Measurements from ENCODE around the gene ISCA2.
"Not testable (repeated sequence)": the region's sequence is repeated elsewhere in the genome, so short reads cannot be mapped to it uniquely, and the experiment has no call there.

ISCA2 gene, protein sequence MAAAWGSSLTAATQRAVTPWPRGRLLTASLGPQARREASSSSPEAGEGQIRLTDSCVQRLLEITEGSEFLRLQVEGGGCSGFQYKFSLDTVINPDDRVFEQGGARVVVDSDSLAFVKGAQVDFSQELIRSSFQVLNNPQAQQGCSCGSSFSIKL

GRCh38 chr14:74493343-74494261 lies at the start of gene ISCA2:
Gene ISCA2, plus strand, starts transcription at chr14:74493765. Its CDS starts 10 bp downstream, at chr14:74493775.
- peak; percentile 88 for DNase-seq

DNA sequence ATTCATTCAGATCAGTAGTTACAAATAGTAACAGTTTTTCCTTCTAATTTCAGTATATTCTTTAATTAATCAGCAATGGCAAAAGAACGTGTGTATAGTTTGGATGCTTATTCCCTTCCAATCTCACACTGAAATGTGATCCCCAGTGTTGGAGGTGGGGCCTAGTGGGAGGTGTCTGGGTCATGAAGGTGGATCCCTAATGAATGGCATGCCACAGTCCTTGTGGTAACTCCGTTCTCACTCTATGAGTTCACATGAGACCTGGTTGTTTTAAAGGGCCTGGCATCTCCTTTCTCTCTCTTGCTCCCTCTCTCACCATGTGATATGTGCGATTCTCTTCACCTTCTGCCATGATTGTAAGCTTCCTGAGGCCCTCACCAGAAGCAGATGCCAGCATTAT lies 48.7 kb upstream of the ISCA2 start:
- no peak for DNase-seq

GRCh38 chr14:74454397-74454796 lies 39.2 kb upstream of the ISCA2 start:
- not testable (repeated sequence) for DNase-seq

DNA sequence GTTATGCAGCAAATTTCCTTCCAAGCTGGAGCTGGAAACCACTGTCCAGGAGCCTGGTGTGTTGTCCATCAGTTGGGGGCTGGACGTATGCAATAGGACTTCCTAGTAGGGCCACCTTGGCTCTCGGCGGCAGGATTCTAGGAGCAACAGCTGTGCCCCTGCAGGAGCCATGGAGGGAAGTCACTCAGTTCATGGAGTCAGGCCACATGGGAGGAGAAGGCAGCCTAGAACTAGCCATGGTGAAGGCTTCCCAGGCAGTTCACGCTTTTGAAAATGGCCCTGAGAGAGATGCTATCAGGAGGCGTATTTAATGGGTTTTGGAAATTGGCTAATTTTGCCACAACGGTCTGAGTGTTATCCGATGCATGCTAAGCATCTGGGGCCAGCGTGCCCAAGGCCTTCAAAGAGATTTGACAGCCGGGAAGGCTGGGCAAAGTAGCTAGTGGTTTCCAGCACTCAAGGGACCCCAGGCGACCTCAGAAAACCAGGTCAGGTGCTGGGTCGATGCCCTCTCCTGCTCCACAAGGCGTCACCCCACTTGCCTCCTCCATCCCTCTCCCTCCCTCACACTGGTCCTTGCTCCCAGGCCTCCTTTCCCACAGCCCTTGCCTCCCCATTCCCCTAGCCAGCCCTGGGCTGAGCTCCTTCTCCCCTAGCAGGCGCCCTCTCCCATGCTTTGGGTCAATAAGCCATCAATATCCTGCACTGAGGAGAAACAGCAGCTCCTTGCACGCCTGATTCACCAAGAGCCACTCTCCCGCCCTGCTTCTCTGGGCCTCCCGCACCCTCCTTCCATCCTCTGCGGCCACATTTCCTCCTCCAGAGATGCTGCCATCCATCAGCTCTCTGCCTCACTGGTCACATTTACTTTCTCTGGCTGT lies 36.6 kb upstream of the ISCA2 start:
- no peak for DNase-seq

GRCh38 chr14:74457565-74457895 lies 36.0 kb upstream of the ISCA2 start:
- DNase-seq: no peak

GRCh38 chr14:74459289-74459946 lies 34.1 kb upstream of the ISCA2 start:
- DNase-seq: no peak

DNA sequence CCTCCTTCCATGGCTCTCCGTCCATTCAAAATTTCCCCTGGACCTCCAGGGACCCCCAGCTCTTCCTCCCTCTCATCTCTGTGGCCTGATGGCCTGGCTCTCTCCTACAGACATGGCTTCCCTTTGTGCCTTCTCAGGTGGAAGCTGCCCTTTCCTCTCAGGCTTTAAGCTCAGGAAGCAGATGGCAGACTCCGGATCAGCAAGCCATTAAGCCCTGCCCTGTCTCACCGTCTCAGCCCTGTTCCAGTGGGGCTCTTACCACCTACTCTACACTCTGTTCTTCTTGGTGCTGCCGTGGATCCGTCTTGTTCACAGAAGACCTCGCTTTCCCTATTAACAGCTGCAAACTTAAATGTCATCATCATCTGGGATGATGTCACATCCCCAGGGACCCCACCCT lies 33.6 kb upstream of the ISCA2 start:
- no peak for DNase-seq

DNA sequence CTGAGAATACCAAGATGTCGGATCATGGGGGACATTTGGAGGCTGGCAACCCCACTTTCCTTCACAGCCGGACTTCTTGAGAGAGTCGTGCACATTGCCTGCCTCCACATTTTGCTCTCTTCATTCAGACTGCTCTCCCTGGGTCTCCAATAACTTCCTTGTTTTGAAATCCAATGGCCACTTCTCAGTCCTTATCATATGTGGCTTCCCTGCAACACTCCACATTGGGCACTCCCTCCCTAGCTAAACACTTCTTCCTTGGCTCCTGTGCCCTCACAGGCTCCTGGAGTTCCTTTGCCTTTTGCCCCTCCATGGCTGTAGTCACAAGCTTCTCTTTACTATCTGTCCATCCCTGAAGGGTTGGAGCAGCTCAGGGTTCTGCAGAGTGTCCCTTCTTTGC lies 30.6 kb upstream of the ISCA2 start:
- no peak for DNase-seq

DNA sequence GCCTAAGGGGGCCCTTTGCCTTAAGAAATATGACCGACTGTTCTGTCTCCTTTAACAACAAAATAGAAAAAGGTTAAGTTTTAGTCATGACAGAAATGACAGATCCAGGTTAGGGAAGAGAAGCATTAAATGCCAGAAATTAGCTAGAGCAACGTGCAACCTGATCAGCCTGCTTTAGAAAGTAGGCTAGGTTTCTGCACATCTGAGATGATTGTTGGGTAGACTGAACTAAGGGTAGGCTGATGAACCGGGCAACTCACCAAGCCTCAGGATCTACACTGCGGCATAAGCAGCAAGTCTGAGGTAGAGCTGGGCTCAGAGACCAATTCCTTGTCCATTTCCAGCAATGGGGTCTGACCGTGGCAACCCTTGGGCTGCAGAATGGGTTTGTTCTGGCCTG lies 29.9 kb upstream of the ISCA2 start:
- DNase-seq: no peak

DNA sequence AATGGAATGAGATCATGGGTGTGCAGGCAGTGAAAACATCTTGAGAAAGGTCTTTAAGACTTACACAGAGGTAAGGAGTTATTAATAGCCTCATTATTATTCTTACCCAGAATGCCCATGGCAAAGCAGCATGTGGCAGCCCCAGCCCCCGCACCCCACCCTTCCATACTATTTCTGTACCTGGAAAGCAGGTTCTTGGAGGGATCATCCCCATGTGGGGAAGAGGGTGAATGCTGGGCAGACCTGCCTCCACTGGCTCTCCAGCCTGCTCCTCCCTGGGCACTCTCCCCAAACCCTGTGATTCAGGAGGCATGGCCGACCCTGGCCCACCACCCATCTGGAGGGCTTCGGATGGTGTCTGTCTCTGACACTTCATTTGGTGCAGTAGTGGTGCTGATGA lies 28.8 kb upstream of the ISCA2 start:
- DNase-seq: no peak

- DNase-seq: no peak
These were observed 28.2 kb upstream of the ISCA2 start for GRCh38 chr14:74465335-74465734.

DNA sequence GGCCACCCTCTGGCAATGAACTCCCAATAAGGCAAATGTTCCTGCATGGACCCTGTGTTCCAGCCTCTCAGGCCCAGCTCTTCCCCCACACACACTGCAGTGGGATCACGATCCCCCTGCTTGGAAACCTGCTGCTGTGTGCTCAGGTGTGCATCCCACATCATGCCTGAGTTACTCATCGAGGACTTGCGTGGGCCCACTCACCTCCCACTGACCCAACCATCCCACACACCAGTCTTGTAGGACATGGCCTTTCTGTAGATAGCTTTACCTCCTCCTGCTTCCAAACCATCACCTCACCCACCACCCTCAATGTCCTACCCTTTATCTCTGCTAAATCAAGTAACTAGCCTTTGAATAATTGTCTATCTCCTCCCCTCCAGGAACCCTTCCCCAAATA lies 25.1 kb upstream of the ISCA2 start:
- DNase-seq: no peak

GRCh38 chr14:74469548-74470518 lies 23.7 kb upstream of the ISCA2 start:
- no peak for DNase-seq

- DNase-seq: no peak
These were observed 21.0 kb upstream of the ISCA2 start for GRCh38 chr14:74472601-74473000.

DNA sequence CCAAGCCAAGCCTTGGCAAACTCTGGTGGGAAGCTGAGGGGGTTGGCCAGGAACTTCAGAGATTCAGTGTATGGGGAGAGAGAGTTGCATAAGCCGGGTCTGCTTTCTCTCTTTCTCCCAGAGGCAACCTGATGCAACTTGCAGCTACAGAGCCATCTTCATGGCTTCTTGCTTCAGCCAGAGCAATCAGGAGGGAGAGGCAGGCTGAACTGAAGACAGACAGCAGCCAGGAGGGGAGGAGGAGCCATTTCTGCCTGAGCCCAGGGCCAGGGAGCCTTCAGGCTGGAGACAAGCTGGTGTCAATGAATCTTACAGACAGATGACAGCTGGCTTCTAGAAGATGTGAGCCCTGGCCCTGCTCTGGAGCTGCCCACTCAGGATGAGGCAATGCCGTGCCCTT lies 19.2 kb upstream of the ISCA2 start:
- DNase-seq: no peak

- no peak for DNase-seq
These were observed 17.9 kb upstream of the ISCA2 start for GRCh38 chr14:74475678-74476077.

DNA sequence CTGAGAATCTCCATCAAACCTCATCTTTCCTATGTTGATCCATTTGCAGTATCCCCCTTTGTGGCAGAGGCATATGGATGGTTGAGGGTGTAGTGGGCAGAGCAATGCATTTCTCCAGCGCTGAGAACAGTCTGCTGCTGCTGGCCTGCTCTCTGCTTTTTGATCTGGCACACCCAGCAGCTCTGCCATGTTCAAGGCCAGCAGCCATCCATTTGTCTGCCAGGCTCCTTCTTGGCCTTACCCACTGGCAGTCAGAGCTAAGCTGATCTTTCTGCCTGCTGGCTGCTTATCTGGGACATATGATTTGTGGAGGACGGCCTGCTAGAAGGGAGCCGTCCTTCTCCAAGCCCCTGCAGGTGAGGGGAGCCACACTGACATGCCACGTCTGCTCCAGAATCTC lies 17.5 kb upstream of the ISCA2 start:
- DNase-seq: no peak

GRCh38 chr14:74476607-74477006 lies 17.0 kb upstream of the ISCA2 start:
- no peak for DNase-seq

GRCh38 chr14:74478996-74479635 lies 14.4 kb upstream of the ISCA2 start:
- no peak for DNase-seq

DNA sequence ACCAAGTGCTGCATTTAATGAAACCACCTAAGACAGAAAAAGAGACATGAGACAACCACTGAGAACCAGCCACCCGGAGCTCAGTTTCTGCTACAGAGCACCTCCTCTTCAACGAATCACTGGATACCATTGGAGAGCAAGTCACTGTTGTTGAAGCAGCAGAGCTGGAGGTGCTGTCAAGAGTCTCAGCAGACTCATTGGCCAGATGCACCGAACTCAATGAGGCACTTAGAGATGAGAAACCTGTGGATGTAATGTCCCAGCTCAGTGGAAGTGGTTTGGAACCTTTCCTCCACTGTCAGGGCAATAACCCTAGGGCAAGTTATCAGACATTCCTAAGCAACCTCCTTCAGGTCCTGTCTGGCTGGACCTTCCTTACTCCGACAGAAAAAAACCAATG lies 13.5 kb upstream of the ISCA2 start:
- DNase-seq: no peak

DNA sequence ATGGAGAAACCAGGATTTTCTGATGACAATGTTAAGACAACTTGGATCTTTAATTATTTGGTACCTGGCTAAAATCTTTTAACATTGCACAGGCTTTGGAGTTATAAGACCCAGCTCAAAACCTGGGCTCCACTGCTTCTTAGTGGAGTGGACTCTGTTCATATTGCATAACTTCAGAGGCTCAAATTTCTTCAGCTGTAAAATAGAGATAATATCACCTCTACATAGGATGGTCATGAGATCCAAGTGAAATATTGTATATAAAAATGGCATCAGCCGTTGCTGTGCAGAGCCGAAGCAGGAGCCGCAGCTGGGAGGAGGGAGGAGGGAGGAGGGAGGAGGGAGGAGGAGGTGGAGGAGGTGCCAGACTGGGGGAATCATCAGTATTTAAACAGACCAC lies 11.0 kb upstream of the ISCA2 start:
- no peak for DNase-seq

All from SIG-M5 (cell line).